ENCODE results near the gene KCNA2. TPM values are rescaled to one million over a fixed set of nuclear protein-coding genes. Genes with fewer than 3 reads are reported as not detected.

KCNA2 gene
- total RNA-seq, 1 donor from 2014 or later, result not detected

- no peak for DNase-seq (ENCODE audit: low read depth)
Measured at GRCh38 chr1:110628323-110629105, 22.4 kb upstream of the KCNA2 start.

GRCh38 chr1:110627764-110628163, 21.6 kb upstream of the KCNA2 start:
- DNase-seq (ENCODE audit: low read depth), result no peak

DNA sequence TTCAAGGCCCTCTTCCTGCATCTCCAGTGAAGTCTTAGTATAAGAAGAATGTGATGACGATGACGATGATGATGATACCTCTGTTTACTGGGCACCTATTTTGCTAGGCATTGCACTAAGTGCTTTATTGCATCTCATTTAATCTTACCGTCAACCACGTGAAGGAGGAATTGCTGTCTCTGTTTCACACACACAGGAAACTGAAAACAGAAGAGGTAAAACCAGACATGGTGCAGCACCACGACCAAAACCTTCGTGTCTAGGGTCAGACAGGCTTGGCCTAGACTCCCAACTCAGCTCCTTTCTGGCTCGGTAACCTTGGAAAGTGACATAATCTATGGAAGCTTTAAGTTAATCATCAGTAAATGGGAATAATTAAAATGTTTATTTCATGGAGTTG, 20.7 kb upstream of the KCNA2 start:
- no peak for DNase-seq (ENCODE audit: low read depth)

DNA sequence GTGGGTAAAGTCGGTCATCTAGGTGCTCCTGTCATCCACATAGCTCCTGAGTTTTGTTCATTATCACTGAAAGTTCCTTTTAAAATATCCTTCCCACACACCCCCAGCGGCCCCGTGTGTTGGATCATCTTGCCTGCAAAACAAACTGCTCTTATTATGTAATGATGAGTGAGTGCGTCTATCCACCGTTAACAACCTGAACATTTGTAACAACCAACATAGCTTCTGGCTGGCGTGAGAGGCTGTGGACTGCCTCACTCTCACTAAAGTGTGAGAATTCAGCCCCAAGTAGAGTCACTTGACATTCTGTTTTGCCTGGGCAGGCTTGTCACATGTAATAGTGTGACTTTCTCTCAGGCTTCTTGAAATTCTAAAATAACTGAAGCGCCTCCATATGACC, 14.5 kb upstream of the KCNA2 start:
- DNase-seq (ENCODE audit: low read depth), result no peak

DNA sequence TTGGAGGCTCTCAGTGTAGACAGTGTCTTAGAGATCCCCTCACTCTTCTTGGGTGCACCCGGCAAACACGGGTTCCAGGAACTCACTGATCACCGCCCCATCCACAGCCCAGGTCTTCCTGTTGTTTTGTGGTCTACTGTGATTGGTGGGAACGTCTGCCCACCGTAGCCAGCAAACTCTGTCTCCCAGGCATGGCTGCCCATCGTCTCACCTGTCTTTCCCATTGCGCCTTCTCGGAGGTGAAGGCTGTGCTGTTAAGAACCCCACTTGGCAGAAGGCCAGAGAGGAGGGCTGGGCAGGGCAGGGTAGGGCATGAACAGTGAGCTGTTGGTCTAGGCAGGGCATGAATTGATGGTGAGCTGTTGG, 14.1 kb upstream of the KCNA2 start:
- DNase-seq (ENCODE audit: low read depth), result no peak

DNA sequence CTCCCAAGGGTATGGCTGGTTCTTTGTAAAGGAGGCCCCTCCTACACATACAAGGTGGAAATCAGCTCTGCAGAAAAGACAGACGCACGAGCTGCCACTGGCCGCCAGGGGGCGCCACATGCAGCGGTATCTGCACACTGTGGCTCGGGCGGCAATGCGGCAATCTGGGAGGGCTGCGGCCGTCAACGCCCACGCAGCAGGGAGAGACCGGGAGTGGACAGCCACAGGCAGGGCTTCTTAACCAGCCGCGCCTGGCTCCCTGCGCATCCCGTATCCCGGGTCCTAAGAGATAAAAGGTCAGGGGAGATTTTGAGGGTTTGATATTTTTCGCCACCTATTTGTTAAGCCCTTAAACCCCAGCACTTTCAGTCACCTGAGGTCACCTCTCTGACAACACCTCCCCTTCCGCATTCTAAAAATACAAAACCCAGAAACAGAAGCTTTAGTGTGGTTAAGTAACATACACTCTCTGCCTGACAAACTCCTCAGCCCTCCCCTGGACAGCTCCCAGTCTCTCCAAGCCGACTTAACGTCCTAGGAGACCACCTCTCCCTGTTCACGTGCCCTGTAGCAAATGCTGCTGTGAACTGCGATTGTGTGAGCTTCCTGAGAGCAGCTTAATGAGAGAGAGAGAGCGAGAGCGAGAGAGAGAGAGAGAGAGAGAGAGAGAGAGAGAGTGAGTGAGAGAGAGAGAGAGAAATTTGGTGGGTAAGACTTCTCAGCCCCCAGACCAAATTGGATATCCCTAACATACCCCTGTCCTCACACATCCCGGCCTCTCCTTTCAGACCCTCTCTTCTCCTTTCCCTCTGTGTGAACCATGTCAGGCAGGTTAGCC, 13.5 kb upstream of the KCNA2 start:
- DNase-seq (ENCODE audit: low read depth), result peak; percentile 33

GRCh38 chr1:110618668-110619067, 12.5 kb upstream of the KCNA2 start:
- no peak for DNase-seq (ENCODE audit: low read depth)

GRCh38 chr1:110617589-110617988, 11.4 kb upstream of the KCNA2 start:
- DNase-seq (ENCODE audit: low read depth), result no peak

DNA sequence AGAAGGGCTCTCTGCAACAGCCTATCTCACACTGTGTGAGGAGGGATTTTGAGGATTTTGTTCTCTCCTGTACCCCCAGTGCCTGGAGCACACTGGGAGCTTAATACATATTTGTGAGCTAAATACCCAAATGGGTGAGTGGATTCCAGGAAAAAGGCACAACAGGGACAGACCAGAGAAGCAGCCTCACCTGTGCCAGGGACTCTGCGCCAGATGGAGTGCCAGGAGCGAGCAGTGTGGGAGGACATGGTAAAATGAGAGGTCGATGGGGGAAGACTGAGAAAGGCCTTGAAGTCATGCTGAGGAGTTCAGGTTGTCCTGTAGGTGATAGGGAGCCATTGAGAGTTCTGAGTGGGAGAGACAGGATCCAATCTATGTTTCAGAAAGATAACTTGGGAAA, 11.0 kb upstream of the KCNA2 start:
- DNase-seq (ENCODE audit: low read depth), result no peak

- peak; percentile 21 for DNase-seq (ENCODE audit: low read depth)
Measured at GRCh38 chr1:110616587-110616986, 10.4 kb upstream of the KCNA2 start.

- DNase-seq (ENCODE audit: low read depth), result peak; percentile 53
Measured at GRCh38 chr1:110615548-110616130, 9.5 kb upstream of the KCNA2 start.

GRCh38 chr1:110612060-110612745, 6.0 kb upstream of the KCNA2 start:
- no peak for DNase-seq (ENCODE audit: low read depth)

- DNase-seq (ENCODE audit: low read depth), result no peak
Measured at GRCh38 chr1:110610696-110611286, 4.6 kb upstream of the KCNA2 start.

DNA sequence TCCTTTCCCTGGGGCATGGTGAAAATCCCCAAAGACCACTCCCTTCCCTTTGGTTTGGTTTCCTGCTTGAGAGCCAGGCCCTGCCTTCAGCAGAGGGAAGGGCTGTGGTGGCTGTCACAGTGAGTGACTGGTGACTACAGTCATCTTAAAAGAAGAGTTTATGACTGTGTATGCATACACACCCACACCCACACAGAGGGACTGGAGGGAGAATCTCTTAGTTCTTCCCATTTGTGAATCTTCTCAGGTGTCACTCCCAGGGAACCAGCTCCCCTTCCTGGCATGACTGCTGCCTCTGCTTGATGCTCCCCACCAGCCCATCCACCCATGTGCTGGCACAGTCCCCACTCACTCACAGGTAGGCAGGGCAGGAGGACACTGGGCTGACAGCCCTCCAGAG, 3.9 kb upstream of the KCNA2 start:
- DNase-seq (ENCODE audit: low read depth), result no peak

- no peak for DNase-seq (ENCODE audit: low read depth)
Measured at GRCh38 chr1:110608247-110608646, 2.1 kb upstream of the KCNA2 start.

DNA sequence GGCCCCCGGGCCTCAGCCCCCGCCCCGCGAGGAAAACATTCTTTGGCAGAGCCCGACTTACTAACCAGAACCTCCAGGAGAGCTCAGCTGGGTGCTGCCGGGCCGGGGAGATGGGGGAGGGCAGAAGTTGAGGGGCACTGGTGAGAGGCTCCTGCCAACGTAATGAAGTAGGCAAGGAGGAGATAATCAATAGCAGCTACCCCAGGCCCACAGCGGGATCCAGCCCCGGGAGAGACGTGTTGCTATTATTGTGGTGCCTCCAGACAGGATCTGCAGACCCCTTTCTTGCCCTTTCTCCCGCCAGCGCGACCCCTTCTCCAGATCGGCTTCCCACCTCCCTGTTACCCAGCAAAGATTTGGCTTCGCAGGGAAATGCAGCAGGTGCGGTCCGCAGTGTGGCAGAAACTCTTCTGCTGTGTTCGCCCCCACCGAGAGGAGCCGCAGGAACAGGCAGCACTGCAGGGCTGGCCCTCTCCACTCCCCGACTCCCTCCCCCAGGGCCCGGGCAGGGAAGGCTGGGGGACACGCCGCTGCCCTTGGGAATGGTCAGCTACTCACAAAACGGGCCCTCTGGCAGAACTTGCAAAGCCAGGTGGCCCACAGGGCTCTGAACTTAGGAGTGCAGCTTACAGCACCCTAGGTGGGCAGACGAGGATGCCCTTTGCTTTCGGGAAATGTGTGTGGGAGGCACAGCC, 1.5 kb upstream of the KCNA2 start:
- DNase-seq (ENCODE audit: low read depth), result no peak

- DNase-seq (ENCODE audit: low read depth), result no peak
Measured at GRCh38 chr1:110606657-110607535, 738 bp upstream of the KCNA2 start.

- no peak for DNase-seq (ENCODE audit: low read depth)
Measured at GRCh38 chr1:110605446-110605845, 712 bp downstream of the KCNA2 start.

DNA sequence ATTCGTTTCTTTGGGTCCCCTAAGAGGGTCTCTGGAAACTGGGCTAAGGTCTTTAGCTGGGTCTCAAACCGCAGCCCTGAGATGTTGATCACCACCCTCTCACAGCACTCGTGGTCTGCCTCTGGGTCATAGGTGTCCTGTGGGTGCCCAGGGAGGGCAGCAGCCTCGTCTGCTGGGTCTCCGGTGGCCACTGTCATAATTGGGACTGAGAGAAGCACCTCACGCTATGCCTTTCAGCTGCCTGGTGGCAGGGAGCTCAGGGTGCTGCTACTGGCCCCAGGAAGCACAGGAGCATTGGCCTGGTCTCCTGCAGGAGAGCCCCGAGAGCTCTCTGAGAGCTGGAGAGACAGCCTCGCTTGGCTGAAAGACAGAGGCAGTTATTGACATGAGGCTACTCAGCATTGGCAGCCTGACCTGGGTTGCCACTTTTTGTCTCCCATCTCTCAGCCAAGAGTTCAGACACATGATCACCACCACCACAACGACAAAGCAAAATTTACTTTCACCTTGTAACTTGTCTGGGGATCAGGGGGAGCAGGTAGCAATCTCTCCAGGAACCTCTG, 1.5 kb downstream of the KCNA2 start:
- no peak for DNase-seq (ENCODE audit: low read depth)

GRCh38 chr1:110603058-110603457, 3.1 kb downstream of the KCNA2 start:
- DNase-seq (ENCODE audit: low read depth), result no peak

Data from renal cortical epithelial cell (primary cell).